CD4-positive, alpha-beta T cell treated with Interleukin-15 for 4 hours (primary cell): ENCODE results near the gene TUBB8B.
"Not testable (repeated sequence)": the region's sequence is repeated elsewhere in the genome, so short reads cannot be mapped to it uniquely, and the experiment has no call there.

Experiments
- DNase-seq: peaks from one replicate; pipeline ENCODE4 v3.0.0-alpha.2; 2020; ENCODE audit warnings: low spot score

TUBB8B gene

GRCh38 chr18:12773-13172 is 36.6 kb downstream of the TUBB8B start:
- DNase-seq: not testable (repeated sequence)

- DNase-seq: not testable (repeated sequence)
These were observed 37.8 kb downstream of the TUBB8B start for GRCh38 chr18:11383-12274.

GRCh38 chr18:10624-11184 is 38.7 kb downstream of the TUBB8B start:
- DNase-seq: not testable (repeated sequence)

GRCh38 chr18:9937-10336 is 39.5 kb downstream of the TUBB8B start:
- not testable (repeated sequence) for DNase-seq
